Activated CD4-positive, alpha-beta T cell treated with anti-CD3 and anti-CD28 coated beads for 1 hour (primary cell): ENCODE results near the gene HCAR2.
"Not testable (repeated sequence)": the region's sequence is repeated elsewhere in the genome, so short reads cannot be mapped to it uniquely, and the experiment has no call there.

Source experiments
- DNase-seq: peaks from one replicate; pipeline ENCODE4 v3.0.0-alpha.2; 2020

HCAR2 gene

GRCh38 chr12:122715211-122715610, 12.1 kb upstream of the HCAR2 start:
- DNase-seq: not testable (repeated sequence)

GRCh38 chr12:122713491-122714188, 10.5 kb upstream of the HCAR2 start:
- DNase-seq: not testable (repeated sequence)

GRCh38 chr12:122711266-122711665, 8.1 kb upstream of the HCAR2 start:
- not testable (repeated sequence) for DNase-seq

- DNase-seq: not testable (repeated sequence)
Measured at GRCh38 chr12:122710341-122710740, 7.2 kb upstream of the HCAR2 start.

GRCh38 chr12:122709287-122709686, 6.1 kb upstream of the HCAR2 start:
- not testable (repeated sequence) for DNase-seq

GRCh38 chr12:122703841-122704240, 684 bp upstream of the HCAR2 start:
- DNase-seq: not testable (repeated sequence)

GRCh38 chr12:122701481-122701880, 1.7 kb downstream of the HCAR2 start:
- not testable (repeated sequence) for DNase-seq

- DNase-seq: not testable (repeated sequence)
Measured at GRCh38 chr12:122700038-122700710, 3.0 kb downstream of the HCAR2 start.

GRCh38 chr12:122696922-122697321, 6.2 kb downstream of the HCAR2 start:
- not testable (repeated sequence) for DNase-seq

GRCh38 chr12:122691566-122691965, 11.6 kb downstream of the HCAR2 start:
- no peak for DNase-seq

- no peak for DNase-seq
Measured at GRCh38 chr12:122688291-122688690, 14.9 kb downstream of the HCAR2 start.

- DNase-seq: no peak
Measured at GRCh38 chr12:122687086-122687485, 16.1 kb downstream of the HCAR2 start.

GRCh38 chr12:122686538-122686937, 16.6 kb downstream of the HCAR2 start:
- no peak for DNase-seq

- no peak for DNase-seq
Measured at GRCh38 chr12:122684297-122684813, 18.8 kb downstream of the HCAR2 start.

- DNase-seq: no peak
Measured at GRCh38 chr12:122681814-122682213, 21.3 kb downstream of the HCAR2 start.

GRCh38 chr12:122680989-122681388, 22.2 kb downstream of the HCAR2 start:
- DNase-seq: not testable (repeated sequence)

GRCh38 chr12:122676781-122677180, 26.4 kb downstream of the HCAR2 start:
- not testable (repeated sequence) for DNase-seq

- DNase-seq: not testable (repeated sequence)
Measured at GRCh38 chr12:122676015-122676414, 27.1 kb downstream of the HCAR2 start.

GRCh38 chr12:122672515-122672914, 30.6 kb downstream of the HCAR2 start:
- DNase-seq: no peak

- DNase-seq: no peak
Measured at GRCh38 chr12:122669397-122670070, 33.6 kb downstream of the HCAR2 start.

- DNase-seq: no peak
Measured at GRCh38 chr12:122668268-122668667, 34.9 kb downstream of the HCAR2 start.

- no peak for DNase-seq
Measured at GRCh38 chr12:122665759-122666158, 37.4 kb downstream of the HCAR2 start.

GRCh38 chr12:122665349-122665748, 37.8 kb downstream of the HCAR2 start:
- no peak for DNase-seq

- DNase-seq: no peak
Measured at GRCh38 chr12:122661938-122662337, 41.2 kb downstream of the HCAR2 start.
